NB4 (cell line): Measurements from ENCODE around the gene RPS6KL1.

Experiments
- DNase-seq: peaks from one replicate; pipeline ENCODE4 v3.0.0; 2010; ENCODE audit warnings: low read depth
- H3K4me3 ChIP-seq: one replicate; pipeline ENCODE4 v1.5.1; 2011; ENCODE audit warnings: mild to moderate bottlenecking, low read depth, low read length, moderate library complexity
- CTCF ChIP-seq: IDR thresholded peaks from one replicate; pipeline ENCODE4 v1.5.1; 2012; ENCODE audit warnings: low read depth, low read length
- MYC ChIP-seq: IDR thresholded peaks from 2 replicates; pipeline ENCODE4 v1.6.1; 2011; ENCODE audit warnings: low read depth, low read length
- POLR2A ChIP-seq: IDR thresholded peaks from 2 replicates; pipeline ENCODE4 v1.6.1; 2011; ENCODE audit warnings: mild to moderate bottlenecking; ENCODE audit not compliant: insufficient read length; ENCODE audit errors: extremely low read depth
- TF ChIP-seq, protein P1 (sequence below): IDR thresholded peaks from 2 replicates; pipeline ENCODE4 v1.6.1; 2011; ENCODE audit warnings: low read depth, low read length

RPS6KL1 gene

GRCh38 chr14:74871819-74872218 is 51.2 kb downstream of the RPS6KL1 start:
- DNase-seq, result no peak
- H3K4me3 ChIP-seq, result no peak overlapping the region
- TF ChIP-seq CTCF (no peak), MYC (no peak), POLR2A (no peak)
- TF ChIP-seq, protein P1, sequence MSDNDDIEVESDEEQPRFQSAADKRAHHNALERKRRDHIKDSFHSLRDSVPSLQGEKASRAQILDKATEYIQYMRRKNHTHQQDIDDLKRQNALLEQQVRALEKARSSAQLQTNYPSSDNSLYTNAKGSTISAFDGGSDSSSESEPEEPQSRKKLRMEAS, result no peak

DNA sequence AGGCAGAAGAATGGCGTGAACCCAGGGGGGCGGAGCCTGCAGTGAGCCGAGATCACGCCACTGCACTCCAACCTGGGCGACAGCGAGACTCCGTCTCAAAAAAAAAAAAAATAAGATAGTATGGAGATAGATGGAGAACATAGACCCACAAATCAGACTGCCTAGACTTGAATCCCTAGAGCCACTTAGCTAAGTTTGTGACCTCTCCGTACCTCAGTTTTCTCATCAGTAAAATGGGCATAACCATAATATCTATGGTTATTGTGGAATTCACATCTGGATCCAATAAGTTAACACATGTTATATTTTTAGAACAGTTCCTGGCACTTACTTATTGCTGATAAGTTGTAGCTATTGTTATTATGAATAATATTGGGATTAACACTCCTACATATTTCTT is 54.3 kb downstream of the RPS6KL1 start:
- DNase-seq, result no peak
- no peak for TF ChIP-seq CTCF
- TF ChIP-seq POLR2A, result no peak
- TF ChIP-seq, protein P1, result no peak
- TF ChIP-seq MYC, result no peak
- H3K4me3 ChIP-seq, result no peak overlapping the region

- TF ChIP-seq, protein P1, result no peak
- TF ChIP-seq CTCF (no peak), POLR2A (no peak), MYC (no peak)
- DNase-seq, result no peak
- no peak overlapping the region for H3K4me3 ChIP-seq
Measured at GRCh38 chr14:74867673-74868072, 55.4 kb downstream of the RPS6KL1 start.

DNA sequence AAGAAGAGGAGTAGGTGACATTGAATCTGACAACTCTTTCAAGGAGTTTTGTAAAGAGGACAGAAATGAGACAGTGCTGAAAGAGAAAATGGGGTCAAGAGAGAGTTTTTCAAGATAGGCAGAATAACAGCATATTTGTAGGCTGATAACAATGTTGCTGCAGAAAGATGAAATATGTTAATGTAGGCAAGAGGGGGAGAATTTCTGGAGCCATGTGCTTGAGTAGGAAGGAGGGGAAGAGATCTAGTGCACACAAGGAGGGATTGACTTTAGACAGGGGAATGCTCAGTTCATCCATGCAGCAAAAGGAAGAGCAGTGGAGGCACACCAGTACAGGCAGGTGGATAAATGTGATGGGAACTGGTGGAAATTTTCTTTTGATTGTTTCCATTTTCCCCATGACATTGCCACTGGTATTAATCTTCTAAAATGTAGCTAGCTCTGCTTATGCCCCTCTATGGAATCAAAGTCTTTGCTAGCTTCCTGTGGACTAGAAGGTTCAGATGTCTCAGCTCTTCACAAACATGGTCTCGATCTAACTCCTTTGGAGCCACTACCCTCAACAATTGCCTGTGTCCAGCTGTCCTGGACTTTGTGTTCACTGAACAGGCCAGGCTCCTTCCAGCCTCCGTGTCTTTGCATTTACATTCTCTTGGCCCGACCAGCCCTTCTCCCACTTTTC is 56.2 kb downstream of the RPS6KL1 start:
- TF ChIP-seq MYC (no peak), POLR2A (no peak), CTCF (no peak)
- TF ChIP-seq, protein P1, result no peak
- DNase-seq, result no peak
- no peak overlapping the region for H3K4me3 ChIP-seq

- TF ChIP-seq, protein P1, result no peak
- TF ChIP-seq POLR2A (no peak), MYC (no peak), CTCF (no peak)
- H3K4me3 ChIP-seq, result no peak overlapping the region
- DNase-seq, result no peak
Measured at GRCh38 chr14:74865156-74865555, 57.9 kb downstream of the RPS6KL1 start.

- H3K4me3 ChIP-seq, result no peak overlapping the region
- DNase-seq, result no peak
- TF ChIP-seq MYC, result no peak
Measured at GRCh38 chr14:74864198-74864597, 58.9 kb downstream of the RPS6KL1 start.
